Naive thymus-derived CD4-positive, alpha-beta T cell (primary cell): ENCODE data around the gene RASAL2. TPM values are rescaled to one million over a fixed set of nuclear protein-coding genes. Genes with fewer than 3 reads are reported as not detected.

Experiments
- ATAC-seq: fragments of 150-1000 bp; cut with Tn5 transposase; 2 replicates; pipeline ENCODE4 v1.10.0; 2021; ENCODE audit warnings: mild to moderate bottlenecking, moderate library complexity
- CTCF ChIA-PET: fragments of 350-600 bp; sonication (Branson Sonifier 250); formaldehyde crosslinking; loops from one replicate; lab custom pipeline; 2021; ENCODE audit warnings: antibody characterized with exemption; lab: Charles Lee
- POLR2A ChIA-PET: fragments of 350-600 bp; sonication (Branson Sonifier 250); formaldehyde crosslinking; loops from one replicate; lab custom pipeline; 2021; ENCODE audit warnings: antibody characterized with exemption, inconsistent platforms; lab: Charles Lee
- DNase-seq, 9 donors: peaks; one replicate each; pipeline versions ENCODE4 v3.0.0 to v3.0.0-alpha.2; 2020 to 2022; ENCODE audit warnings: mixed read lengths in 1 of 9
- H3K27ac ChIP-seq: one replicate; pipeline ENCODE4 v1.7.0; 2013; ENCODE audit warnings: mild to moderate bottlenecking, low read depth, low read length, moderate library complexity
- H3K27me3 ChIP-seq, 2 donors: one replicate each; pipeline ENCODE4 v1.7.0; 2013; ENCODE audit warnings: low read length in 2 of 2, mild to moderate bottlenecking in 2 of 2, moderate library complexity in 2 of 2; ENCODE audit not compliant: control insufficient read depth in 2 of 2, insufficient read depth in 2 of 2
- H3K36me3 ChIP-seq, 3 experiments: 1 replicate in 2 of 3; 2 replicates in 1 of 3; pipeline ENCODE4 v1.7.0; 2013; ENCODE audit warnings: low read length in 3 of 3, mild to moderate bottlenecking in 3 of 3, moderate library complexity in 1 of 3; ENCODE audit not compliant: insufficient read depth in 3 of 3, control insufficient read depth in 2 of 3
- H3K4me1 ChIP-seq, 2 donors: one replicate each; pipeline ENCODE4 v1.7.0; 2013; ENCODE audit warnings: low read length in 2 of 2, mild to moderate bottlenecking in 2 of 2, moderate library complexity in 1 of 2; ENCODE audit not compliant: control insufficient read depth in 2 of 2, insufficient read depth in 2 of 2
- H3K4me3 ChIP-seq: 2 replicates; pipeline ENCODE4 v1.7.0; 2013; ENCODE audit warnings: mild to moderate bottlenecking, low read length
- H3K9me3 ChIP-seq, 3 experiments: 1 replicate in 2 of 3; 2 replicates in 1 of 3; pipeline ENCODE4 v1.7.0; 2013; ENCODE audit warnings: low read length in 3 of 3; ENCODE audit not compliant: control insufficient read depth in 2 of 3
- H3K27ac Mint-ChIP-seq, 9 donors: one replicate each; pipeline ENCODE4 v1.8.0; 2020 to 2022; ENCODE audit warnings: mixed read lengths in 9 of 9, mild to moderate bottlenecking in 8 of 9, moderate library complexity in 5 of 9, inconsistent platforms in 2 of 9
- H3K27me3 Mint-ChIP-seq, 5 donors: one replicate each; pipeline ENCODE4 v1.8.0; 2021 to 2022; ENCODE audit warnings: mixed read lengths in 5 of 5, mild to moderate bottlenecking in 1 of 5
- H3K36me3 Mint-ChIP-seq, 5 donors: one replicate each; pipeline ENCODE4 v1.8.0; 2020 to 2022; ENCODE audit warnings: mixed read lengths in 5 of 5, mild to moderate bottlenecking in 3 of 5, inconsistent platforms in 1 of 5
- H3K4me1 Mint-ChIP-seq, 7 donors: one replicate each; pipeline ENCODE4 v1.8.0; 2020 to 2022; ENCODE audit warnings: mixed read lengths in 7 of 7, mild to moderate bottlenecking in 3 of 7, inconsistent platforms in 1 of 7
- H3K4me3 Mint-ChIP-seq, 10 donors: one replicate each; pipeline ENCODE4 v1.8.0; 2020 to 2022; ENCODE audit warnings: mild to moderate bottlenecking in 10 of 10, mixed read lengths in 10 of 10, moderate library complexity in 6 of 10, inconsistent platforms in 2 of 10
- H3K9me3 Mint-ChIP-seq, 11 donors: one replicate each; pipeline ENCODE4 v1.8.0; 2020 to 2022; ENCODE audit warnings: mixed read lengths in 11 of 11, mild to moderate bottlenecking in 4 of 11, inconsistent platforms in 1 of 11, moderate library complexity in 1 of 11
- intact Hi-C, 2 donors: fragments of 100-400 bp; cut with micrococcal nuclease; formaldehyde crosslinking; loops; one replicate each; pipeline ENCODE4 v1.15.1; 2023
- polyA plus RNA-seq, 2 donors: library from polyadenylated mRNA; unstranded; fragments of 300-500 nt; fragmentation: Illumina TruSeq; gene quantifications; one replicate each; pipeline ENCODE4 v1.2.3, GENCODE V29; 2021
- total RNA-seq, 6 experiments: library from RNA in 5 of 6; stranded (reverse) in 5 of 6; gene quantifications; 1 replicate in 5 of 6; 2 replicates in 1 of 6; pipeline ENCODE4 v1.2.3 and lab custom pipeline; 2021 to 2026

Gene RASAL2
- total and polyA plus RNA-seq, 7 experiments from 2014 or later: 0.11 to 0.69 (median 0.15) TPM; not detected in 3

- intact Hi-C loops: no loop called here
These were observed 75.7 kb downstream of the RASAL2 start for GRCh38 chr1:178169649-178170048.

GRCh38 chr1:178172939-178173338 lies 79.0 kb downstream of the RASAL2 start:
- Histone ChIP-seq H3K27me3 (no peaks in the 10 kb centered on the region), H3K27ac (no peak overlapping the region), H3K4me3 (no peak overlapping the region), H3K36me3 (no peaks in the 10 kb centered on the region), H3K9me3 (no peaks in the 10 kb centered on the region), H3K4me1 (no peaks in the 10 kb centered on the region)
- DNase-seq: no peak
- no peaks in the 10 kb centered on the region for H3K36me3 Mint-ChIP-seq
- CTCF ChIA-PET: no interaction called here
- H3K9me3 Mint-ChIP-seq: peaks cover 0 to 3% (median 0%) of the 10 kb centered on the region in 11 donors
- H3K4me1 Mint-ChIP-seq: no peaks in the 10 kb centered on the region
- ATAC-seq: no peak
- POLR2A ChIA-PET: no interaction called here
- no peaks in the 10 kb centered on the region for H3K27me3 Mint-ChIP-seq
- no peak overlapping the region for H3K27ac Mint-ChIP-seq
- intact Hi-C loops: no loop called here
- H3K4me3 Mint-ChIP-seq: no peak overlapping the region

More at GRCh38 chr1:178169649-178170048, 75.7 kb downstream of the RASAL2 start:
- Mint-ChIP-seq H3K9me3 (peaks cover 0 to 4% (median 0%) of the 10 kb centered on the region in 11 donors), H3K36me3 (no peaks in the 10 kb centered on the region), H3K27me3 (peaks cover 0 to 4% (median 0%) of the 10 kb centered on the region in 5 donors), H3K27ac (no peak overlapping the region), H3K4me1 (no peaks in the 10 kb centered on the region), H3K4me3 (no peak overlapping the region)
- Histone ChIP-seq H3K4me1 (no peaks in the 10 kb centered on the region), H3K36me3 (no peaks in the 10 kb centered on the region), H3K4me3 (no peak overlapping the region), H3K9me3 (no peaks in the 10 kb centered on the region), H3K27me3 (no peaks in the 10 kb centered on the region), H3K27ac (no peak overlapping the region)
- ATAC-seq (no peak), DNase-seq (no peak)
- CTCF ChIA-PET: no interaction called here
- POLR2A ChIA-PET: no interaction called here

GRCh38 chr1:178174539-178174938 lies 80.6 kb downstream of the RASAL2 start:
- ChIA-PET CTCF (no interaction called here), POLR2A (no interaction called here)
- intact Hi-C loops: no loop called here
- H3K9me3 ChIP-seq: no peaks in the 10 kb centered on the region
- Mint-ChIP-seq H3K9me3 (peaks cover 0 to 3% (median 0%) of the 10 kb centered on the region in 11 donors), H3K27ac (no peak overlapping the region), H3K27me3 (no peaks in the 10 kb centered on the region), H3K36me3 (no peaks in the 10 kb centered on the region), H3K4me3 (no peak overlapping the region), H3K4me1 (no peaks in the 10 kb centered on the region)
- ATAC-seq (no peak), DNase-seq (no peak)
- H3K27me3 ChIP-seq: no peaks in the 10 kb centered on the region
- H3K27ac ChIP-seq: no peak overlapping the region
- no peaks in the 10 kb centered on the region for H3K4me1 ChIP-seq
- no peak overlapping the region for H3K4me3 ChIP-seq
- H3K36me3 ChIP-seq: no peaks in the 10 kb centered on the region

DNA sequence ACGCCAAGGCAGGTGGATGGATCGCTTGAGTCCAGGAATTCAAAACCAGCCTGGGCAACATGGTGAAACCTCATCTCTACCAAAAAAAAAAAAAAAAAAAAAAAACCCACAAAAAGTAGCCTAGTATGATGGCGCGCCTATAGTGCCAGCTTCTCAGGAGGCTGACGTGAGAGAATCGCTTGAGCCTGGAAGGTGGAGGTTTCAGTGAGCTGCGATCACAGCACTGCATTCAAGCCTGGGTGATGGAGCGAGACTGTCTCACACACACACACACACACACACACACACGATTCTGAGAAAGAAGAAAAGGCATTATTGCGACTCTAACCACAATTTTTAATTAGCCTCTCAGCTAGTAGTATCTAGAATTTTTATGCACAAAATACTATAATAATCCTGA lies 86.5 kb downstream of the RASAL2 start:
- H3K27me3 ChIP-seq: no peaks in the 10 kb centered on the region
- ATAC-seq: no peak
- POLR2A ChIA-PET: no interaction called here
- Mint-ChIP-seq H3K9me3 (peaks cover 0 to 12% (median 0%) of the 10 kb centered on the region in 11 donors), H3K4me3 (no peak overlapping the region), H3K27me3 (no peaks in the 10 kb centered on the region), H3K27ac (no peak overlapping the region), H3K36me3 (no peaks in the 10 kb centered on the region), H3K4me1 (no peaks in the 10 kb centered on the region)
- CTCF ChIA-PET: no interaction called here
- no peak overlapping the region for H3K27ac ChIP-seq
- H3K9me3 ChIP-seq: no peaks in the 10 kb centered on the region
- no peaks in the 10 kb centered on the region for H3K36me3 ChIP-seq
- H3K4me3 ChIP-seq: no peak overlapping the region
- intact Hi-C loops: no loop called here
- no peaks in the 10 kb centered on the region for H3K4me1 ChIP-seq
- no peak for DNase-seq

DNA sequence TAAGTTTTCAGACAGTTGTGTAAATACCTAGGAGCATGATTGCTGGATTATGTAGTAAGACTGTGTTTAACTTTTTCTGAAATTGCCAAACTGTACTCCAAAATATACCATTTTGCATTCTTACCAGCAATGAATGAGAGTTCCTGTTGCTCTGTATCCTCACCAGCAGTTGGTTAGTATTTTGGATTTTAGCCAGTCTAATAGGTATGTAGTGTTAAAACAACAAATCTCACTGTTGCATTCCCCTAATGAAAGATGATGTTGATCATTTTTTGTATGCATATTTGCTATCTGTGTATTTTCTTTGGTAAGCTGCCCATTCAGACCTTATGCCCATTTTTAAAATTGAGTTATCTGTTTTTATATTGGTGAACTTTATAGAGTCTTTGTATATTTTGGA lies 89.9 kb downstream of the RASAL2 start:
- peaks cover 0 to 5% (median 0%) of the 10 kb centered on the region in 5 donors for H3K27me3 Mint-ChIP-seq

DNA sequence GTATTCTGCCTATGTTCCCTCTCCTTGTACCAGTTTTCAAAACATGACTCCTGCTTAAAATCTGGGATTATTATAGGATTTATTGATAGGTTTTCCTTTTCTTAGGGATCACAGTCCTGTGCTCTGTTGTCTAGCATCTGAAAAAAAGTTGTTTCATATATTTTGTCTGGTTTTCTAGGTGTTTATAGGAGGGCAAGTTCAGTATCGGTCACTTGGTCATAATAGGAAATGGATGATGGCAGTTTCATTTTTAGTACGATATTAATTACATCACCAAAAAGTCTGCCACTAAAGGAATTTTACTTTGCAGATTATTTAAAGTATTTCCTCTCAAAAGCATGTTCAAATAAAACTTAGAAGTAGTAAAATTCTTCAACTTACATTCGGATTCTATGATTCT lies 94.4 kb downstream of the RASAL2 start:
- Mint-ChIP-seq H3K4me1 (no peaks in the 10 kb centered on the region), H3K36me3 (no peaks in the 10 kb centered on the region), H3K27me3 (peaks cover 0 to 8% (median 5%) of the 10 kb centered on the region in 5 donors), H3K27ac (no peak overlapping the region), H3K9me3 (peaks cover 0 to 24% (median 2%) of the 10 kb centered on the region in 11 donors), H3K4me3 (no peak overlapping the region)
- no peaks in the 10 kb centered on the region for H3K27me3 ChIP-seq
- DNase-seq: no peak
- no peak overlapping the region for H3K27ac ChIP-seq
- no peaks in the 10 kb centered on the region for H3K36me3 ChIP-seq
- no peaks in the 10 kb centered on the region for H3K4me1 ChIP-seq
- ATAC-seq: no peak
- H3K4me3 ChIP-seq: no peak overlapping the region
- CTCF ChIA-PET: no interaction called here
- POLR2A ChIA-PET: no interaction called here
- intact Hi-C loops: no loop called here
- no peaks in the 10 kb centered on the region for H3K9me3 ChIP-seq

More for the DNA sequence above, 89.9 kb downstream of the RASAL2 start:
- H3K4me1 Mint-ChIP-seq: no peaks in the 10 kb centered on the region
- H3K27me3 ChIP-seq: no peaks in the 10 kb centered on the region
- no peak overlapping the region for H3K27ac ChIP-seq
- no peaks in the 10 kb centered on the region for H3K9me3 ChIP-seq
- H3K9me3 Mint-ChIP-seq: peaks cover 0 to 24% (median 3%) of the 10 kb centered on the region in 11 donors
- DNase-seq (no peak), ATAC-seq (no peak)
- no peaks in the 10 kb centered on the region for H3K4me1 ChIP-seq
- CTCF ChIA-PET: no interaction called here
- H3K36me3 ChIP-seq: no peaks in the 10 kb centered on the region
- POLR2A ChIA-PET: no interaction called here
- intact Hi-C loops: no loop called here
- no peak overlapping the region for H3K4me3 Mint-ChIP-seq
- no peaks in the 10 kb centered on the region for H3K36me3 Mint-ChIP-seq
- H3K27ac Mint-ChIP-seq: no peak overlapping the region
- H3K4me3 ChIP-seq: no peak overlapping the region

GRCh38 chr1:178189814-178190213 lies 95.9 kb downstream of the RASAL2 start:
- no peaks in the 10 kb centered on the region for H3K9me3 ChIP-seq
- no peak for DNase-seq
- no peaks in the 10 kb centered on the region for H3K4me1 ChIP-seq
- Mint-ChIP-seq H3K4me1 (no peaks in the 10 kb centered on the region), H3K27me3 (peaks cover 0 to 10% (median 5%) of the 10 kb centered on the region in 5 donors), H3K36me3 (no peaks in the 10 kb centered on the region), H3K9me3 (peaks cover 0 to 19% (median 2%) of the 10 kb centered on the region in 11 donors), H3K4me3 (no peak overlapping the region), H3K27ac (no peak overlapping the region)
- ATAC-seq: no peak
- H3K27me3 ChIP-seq: no peaks in the 10 kb centered on the region
- CTCF ChIA-PET: no interaction called here
- POLR2A ChIA-PET: no interaction called here
- no peaks in the 10 kb centered on the region for H3K36me3 ChIP-seq
- intact Hi-C loops: no loop called here
- H3K4me3 ChIP-seq: no peak overlapping the region
- H3K27ac ChIP-seq: no peak overlapping the region
